ENCODE measurements around the gene SLC7A1.

- TF ChIP-seq SIN3A (conservative IDR thresholded peaks at IDR 0.05 in 1 of 2, IDR thresholded peaks at IDR 0.05 in 1 of 2; ENCODE audit: low read depth in 1 of 2, low read length in 2 of 2) (no peak), SRF (IDR thresholded peaks at IDR 0.05; ENCODE audit: low read depth, low read length) (no peak), CTCF (IDR thresholded peaks at IDR 0.05; ENCODE audit: control extremely low read depth in 1 of 3, insufficient read depth in 1 of 3, low read depth in 1 of 3, low read length in 3 of 3) (peak; percentile 30 to 51 (median 41); a peak in 3 of 4 replicates), POLR2AphosphoS5 (IDR thresholded peaks at IDR 0.05; ENCODE audit: low read depth, low read length) (no peak)
Measured at GRCh38 chr13:29589967-29590366, 5.5 kb downstream of the SLC7A1 start.

Measured in H1 (cell line).